ENCODE results near the gene CDKL1.

The CDKL1 gene

DNA sequence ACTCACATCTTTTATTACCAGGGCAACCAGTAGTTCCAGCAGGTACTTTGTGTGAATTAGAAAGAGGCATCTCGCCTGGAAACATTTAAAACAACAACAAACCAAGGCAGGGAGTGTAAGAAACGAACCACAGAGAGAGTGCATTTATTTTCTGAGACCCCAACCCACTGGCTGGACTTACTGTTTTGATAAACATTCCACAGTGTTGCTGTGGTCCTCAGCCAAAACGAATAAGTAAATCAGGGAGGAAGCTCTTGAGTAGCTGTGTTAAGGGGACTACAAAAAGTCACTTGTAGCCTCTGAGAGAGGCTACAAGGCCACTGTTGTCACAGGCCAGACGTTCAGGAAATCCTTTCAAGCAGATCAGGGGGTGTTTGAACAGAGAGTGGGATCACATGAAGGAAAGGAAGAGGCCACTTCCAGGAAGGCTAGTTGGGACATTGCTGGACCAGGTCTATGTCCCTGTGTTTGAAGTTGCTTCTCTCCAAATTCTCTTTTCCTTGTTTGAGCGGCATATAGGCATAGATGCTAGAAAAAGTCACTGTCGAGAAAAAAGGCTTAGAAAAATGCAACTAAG is 50.7 kb downstream of the CDKL1 start:
- Histone ChIP-seq H3K27me3 (ENCODE audit: insufficient read depth, low read length, poor library complexity) (no peaks in the 10 kb centered on the region), H2BK15ac (replicated peaks; ENCODE audit: low read depth) (no peak overlapping the region), H3K23ac (ENCODE audit: low read length) (no peak overlapping the region), H3K4me1 (ENCODE audit: control insufficient read depth, low read depth, low read length) (no peaks in the 10 kb centered on the region), H3K4ac (ENCODE audit: low read depth, low read length) (no peak overlapping the region), H3K18ac (ENCODE audit: low read length) (no peak overlapping the region), H3K4me3 (ENCODE audit: low read length) (no peak overlapping the region), H3K79me1 (ENCODE audit: low read length) (no peaks in the 10 kb centered on the region), H3K79me2 (ENCODE audit: control insufficient read depth, insufficient read depth, low read length) (no peaks in the 10 kb centered on the region), H2AK5ac (ENCODE audit: low read length) (no peak overlapping the region), H3K27ac (ENCODE audit: low read depth, low read length) (no peak overlapping the region), H3K4me2 (ENCODE audit: low read length) (no peak overlapping the region), H4K5ac (ENCODE audit: low read length) (no peak overlapping the region), H4K8ac (ENCODE audit: low read depth, low read length) (no peak overlapping the region), H2BK120ac (ENCODE audit: low read depth, low read length) (no peak overlapping the region), H2BK5ac (ENCODE audit: low read length) (no peak overlapping the region), H3K9ac (ENCODE audit: low read length) (no peak overlapping the region), H3K36me3 (ENCODE audit: control insufficient read depth, insufficient read depth, low read length) (no peaks in the 10 kb centered on the region), H3K56ac (ENCODE audit: low read length) (no peak overlapping the region)
- no CpG with 5 or more reads among the region's 6 CpGs for WGBS (ENCODE audit: extremely low coverage, insufficient coverage, low lambda C conversion rate)
- no peak for DNase-seq

DNA sequence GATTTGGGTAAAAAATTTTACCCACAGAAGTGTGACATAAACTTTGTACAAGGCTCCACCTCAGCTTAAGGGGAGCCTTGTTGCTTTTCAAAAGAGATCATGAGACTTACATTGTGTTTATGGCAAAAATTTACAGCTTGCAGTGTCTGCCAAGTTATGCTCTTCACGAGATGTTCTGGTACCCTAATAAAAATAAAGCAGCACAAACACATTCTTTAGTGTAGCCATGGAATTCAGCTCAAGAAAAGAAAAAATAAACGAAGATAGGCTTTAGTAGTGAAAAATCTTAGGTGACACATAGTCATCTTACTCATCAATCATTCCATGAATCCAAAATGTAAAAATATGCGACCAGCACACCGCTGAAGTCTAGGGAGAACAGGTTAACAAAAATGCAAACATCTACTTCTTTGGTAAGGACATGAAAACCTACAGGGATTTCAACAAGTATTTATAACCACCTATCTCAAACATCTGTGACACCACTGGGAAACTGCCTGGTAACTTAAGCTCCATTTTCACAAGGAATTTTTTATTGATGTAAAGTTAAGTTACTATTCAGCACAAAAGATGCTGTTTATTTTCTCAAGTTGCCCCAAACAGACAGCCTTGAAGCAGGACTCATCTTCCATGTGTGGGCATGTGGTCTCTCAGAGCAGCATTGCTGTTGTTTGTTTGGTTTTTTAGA is 51.7 kb downstream of the CDKL1 start:
- no peak overlapping the region for H3K4me2 ChIP-seq (ENCODE audit: low read length)
- H4K8ac ChIP-seq (ENCODE audit: low read depth, low read length), result no peak overlapping the region
- no peak overlapping the region for H4K5ac ChIP-seq (ENCODE audit: low read length)
- no peak for DNase-seq
- H2BK15ac ChIP-seq (replicated peaks; ENCODE audit: low read depth), result no peak overlapping the region
- H3K9ac ChIP-seq (ENCODE audit: low read length), result no peak overlapping the region
- H3K18ac ChIP-seq (ENCODE audit: low read length), result no peak overlapping the region
- no peak overlapping the region for H3K4ac ChIP-seq (ENCODE audit: low read depth, low read length)
- H3K4me1 ChIP-seq (ENCODE audit: control insufficient read depth, low read depth, low read length), result no peaks in the 10 kb centered on the region
- H3K23ac ChIP-seq (ENCODE audit: low read length), result no peak overlapping the region
- H3K79me2 ChIP-seq (ENCODE audit: control insufficient read depth, insufficient read depth, low read length), result no peaks in the 10 kb centered on the region
- H3K27me3 ChIP-seq (ENCODE audit: insufficient read depth, low read length, poor library complexity), result no peaks in the 10 kb centered on the region
- H3K36me3 ChIP-seq (ENCODE audit: control insufficient read depth, insufficient read depth, low read length), result no peaks in the 10 kb centered on the region
- H3K56ac ChIP-seq (ENCODE audit: low read length), result no peak overlapping the region
- no peak overlapping the region for H3K4me3 ChIP-seq (ENCODE audit: low read length)
- no peak overlapping the region for H2BK5ac ChIP-seq (ENCODE audit: low read length)
- no peak overlapping the region for H2AK5ac ChIP-seq (ENCODE audit: low read length)
- H3K79me1 ChIP-seq (ENCODE audit: low read length), result no peaks in the 10 kb centered on the region
- no peak overlapping the region for H3K27ac ChIP-seq (ENCODE audit: low read depth, low read length)
- no peak overlapping the region for H2BK120ac ChIP-seq (ENCODE audit: low read depth, low read length)
- no CpG with 5 or more reads among the region's 4 CpGs for WGBS (ENCODE audit: extremely low coverage, insufficient coverage, low lambda C conversion rate)

DNA sequence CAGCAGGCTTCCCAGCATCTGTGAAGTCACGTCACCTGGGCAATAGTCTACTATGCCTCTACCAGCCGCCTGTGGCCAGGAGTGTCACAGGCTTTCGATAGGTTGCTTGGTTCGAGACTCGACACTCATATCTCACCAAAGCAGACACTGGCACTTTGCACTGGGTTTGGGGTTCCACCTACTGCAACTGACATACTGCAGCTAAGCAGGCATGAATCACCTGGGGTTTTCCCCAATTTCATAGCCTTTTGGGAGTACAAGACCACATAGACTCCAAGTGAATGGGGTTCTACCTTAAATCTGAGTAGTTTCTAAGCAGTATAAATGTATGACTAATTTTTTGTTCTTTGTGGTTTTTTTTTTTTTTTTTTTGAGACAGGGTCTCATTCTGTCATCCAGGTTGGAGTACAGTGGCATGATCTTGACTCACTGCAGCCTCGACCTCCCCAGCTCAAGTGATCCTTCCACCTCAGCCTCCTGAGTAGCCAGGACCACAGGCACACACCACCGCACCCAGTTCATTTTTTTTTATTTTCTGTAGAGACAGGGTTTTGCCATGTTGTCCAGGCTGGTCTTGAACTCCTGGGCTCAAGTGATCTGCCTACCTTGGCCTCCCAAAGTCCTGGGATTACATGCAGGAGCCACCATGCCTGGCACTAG is 52.4 kb downstream of the CDKL1 start:
- WGBS (ENCODE audit: extremely low coverage, insufficient coverage, low lambda C conversion rate), result no CpG with 5 or more reads among the region's 7 CpGs
- no peaks in the 10 kb centered on the region for H3K4me1 ChIP-seq (ENCODE audit: control insufficient read depth, low read depth, low read length)
- no peak overlapping the region for H3K23ac ChIP-seq (ENCODE audit: low read length)
- no peak overlapping the region for H4K8ac ChIP-seq (ENCODE audit: low read depth, low read length)
- no peak overlapping the region for H2AK5ac ChIP-seq (ENCODE audit: low read length)
- no peak for DNase-seq
- no peaks in the 10 kb centered on the region for H3K79me2 ChIP-seq (ENCODE audit: control insufficient read depth, insufficient read depth, low read length)
- no peak overlapping the region for H3K56ac ChIP-seq (ENCODE audit: low read length)
- no peak overlapping the region for H3K9ac ChIP-seq (ENCODE audit: low read length)
- H3K4ac ChIP-seq (ENCODE audit: low read depth, low read length), result no peak overlapping the region
- H2BK15ac ChIP-seq (replicated peaks; ENCODE audit: low read depth), result no peak overlapping the region
- H3K27me3 ChIP-seq (ENCODE audit: insufficient read depth, low read length, poor library complexity), result no peaks in the 10 kb centered on the region
- no peak overlapping the region for H3K4me2 ChIP-seq (ENCODE audit: low read length)
- H3K27ac ChIP-seq (ENCODE audit: low read depth, low read length), result no peak overlapping the region
- H2BK5ac ChIP-seq (ENCODE audit: low read length), result no peak overlapping the region
- H3K18ac ChIP-seq (ENCODE audit: low read length), result no peak overlapping the region
- no peaks in the 10 kb centered on the region for H3K79me1 ChIP-seq (ENCODE audit: low read length)
- H3K36me3 ChIP-seq (ENCODE audit: control insufficient read depth, insufficient read depth, low read length), result no peaks in the 10 kb centered on the region
- H3K4me3 ChIP-seq (ENCODE audit: low read length), result no peak overlapping the region
- H4K5ac ChIP-seq (ENCODE audit: low read length), result no peak overlapping the region
- no peak overlapping the region for H2BK120ac ChIP-seq (ENCODE audit: low read depth, low read length)

DNA sequence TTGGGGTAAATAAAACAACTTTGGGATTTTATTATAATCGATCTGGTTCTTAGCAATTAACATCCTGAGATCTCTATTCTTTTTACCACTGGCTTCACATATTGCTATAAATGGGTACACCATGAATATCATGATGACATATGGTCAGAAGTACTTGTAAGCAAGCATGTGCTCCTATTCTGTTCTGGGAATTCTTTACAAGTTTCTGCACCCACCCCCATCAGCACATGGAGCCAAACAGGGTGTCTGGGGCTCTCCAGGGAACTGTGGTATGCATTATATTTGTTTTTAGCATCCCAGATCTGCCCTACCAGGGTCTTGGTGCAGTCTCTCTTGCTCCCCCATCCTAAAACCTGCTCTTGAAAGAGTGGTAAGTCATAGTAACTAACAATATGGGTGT is 53.2 kb downstream of the CDKL1 start:
- no peak overlapping the region for H2BK5ac ChIP-seq (ENCODE audit: low read length)
- H3K4ac ChIP-seq (ENCODE audit: low read depth, low read length), result no peak overlapping the region
- no peak overlapping the region for H3K23ac ChIP-seq (ENCODE audit: low read length)
- no peak overlapping the region for H3K18ac ChIP-seq (ENCODE audit: low read length)
- H2AK5ac ChIP-seq (ENCODE audit: low read length), result no peak overlapping the region
- H3K4me1 ChIP-seq (ENCODE audit: control insufficient read depth, low read depth, low read length), result no peaks in the 10 kb centered on the region
- H2BK15ac ChIP-seq (replicated peaks; ENCODE audit: low read depth), result no peak overlapping the region
- H3K27ac ChIP-seq (ENCODE audit: low read depth, low read length), result no peak overlapping the region
- H3K36me3 ChIP-seq (ENCODE audit: control insufficient read depth, insufficient read depth, low read length), result no peaks in the 10 kb centered on the region
- no peaks in the 10 kb centered on the region for H3K79me2 ChIP-seq (ENCODE audit: control insufficient read depth, insufficient read depth, low read length)
- H2BK120ac ChIP-seq (ENCODE audit: low read depth, low read length), result no peak overlapping the region
- no peak overlapping the region for H3K4me3 ChIP-seq (ENCODE audit: low read length)
- no peaks in the 10 kb centered on the region for H3K27me3 ChIP-seq (ENCODE audit: insufficient read depth, low read length, poor library complexity)
- WGBS (ENCODE audit: extremely low coverage, insufficient coverage, low lambda C conversion rate), result no CpG with 5 or more reads among the region's 1 CpG
- H3K4me2 ChIP-seq (ENCODE audit: low read length), result no peak overlapping the region
- H3K56ac ChIP-seq (ENCODE audit: low read length), result no peak overlapping the region
- no peak overlapping the region for H3K9ac ChIP-seq (ENCODE audit: low read length)
- H3K79me1 ChIP-seq (ENCODE audit: low read length), result no peaks in the 10 kb centered on the region
- H4K8ac ChIP-seq (ENCODE audit: low read depth, low read length), result no peak overlapping the region
- no peak overlapping the region for H4K5ac ChIP-seq (ENCODE audit: low read length)
- DNase-seq, result no peak

DNA sequence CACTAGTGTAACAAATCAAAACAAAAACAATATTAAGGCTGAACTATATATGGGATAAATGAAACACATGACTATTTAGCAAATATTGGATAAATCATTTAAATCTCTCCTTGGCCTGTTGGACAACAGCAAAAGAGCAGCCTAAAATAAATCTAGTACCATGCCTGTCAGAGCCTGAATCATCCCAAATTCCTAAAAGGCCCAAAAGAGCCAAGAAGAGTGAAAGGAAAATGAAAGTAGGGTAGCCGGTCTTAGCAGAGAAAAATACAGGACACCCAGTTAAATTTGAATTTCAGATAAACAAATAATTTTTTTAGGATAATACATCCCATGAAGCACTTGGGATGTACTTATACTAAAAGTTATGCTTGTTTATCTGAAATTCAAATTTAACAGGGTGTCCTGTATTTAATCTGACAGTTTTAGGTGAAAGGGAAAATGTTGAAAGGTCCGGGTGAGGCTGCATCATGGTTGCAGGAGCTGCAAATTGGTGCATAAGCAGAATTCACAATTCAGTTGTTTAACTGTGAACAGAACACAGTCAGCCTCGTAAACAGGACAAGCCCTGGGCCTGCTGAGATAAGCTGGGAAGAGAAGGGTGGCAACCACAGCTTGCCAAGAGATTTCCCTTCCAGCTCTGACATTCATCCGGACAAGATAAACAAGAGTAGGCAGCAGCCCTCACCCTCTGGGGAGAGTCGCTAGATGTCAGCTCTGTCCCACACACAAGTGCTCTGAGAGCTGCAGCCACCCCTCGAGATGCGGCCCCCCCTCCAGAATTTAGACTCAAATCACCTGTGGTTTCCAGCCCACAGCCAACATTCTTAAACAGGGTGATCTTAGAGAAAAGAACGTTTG is 54.2 kb downstream of the CDKL1 start:
- Histone ChIP-seq H2BK15ac (replicated peaks; ENCODE audit: low read depth) (no peak overlapping the region), H3K9ac (ENCODE audit: low read length) (no peak overlapping the region), H4K8ac (ENCODE audit: low read depth, low read length) (no peak overlapping the region), H3K18ac (ENCODE audit: low read length) (no peak overlapping the region), H4K5ac (ENCODE audit: low read length) (no peak overlapping the region), H3K27ac (ENCODE audit: low read depth, low read length) (no peak overlapping the region), H3K4me1 (ENCODE audit: control insufficient read depth, low read depth, low read length) (no peaks in the 10 kb centered on the region), H3K4me2 (ENCODE audit: low read length) (no peak overlapping the region), H2BK120ac (ENCODE audit: low read depth, low read length) (no peak overlapping the region), H3K79me1 (ENCODE audit: low read length) (no peaks in the 10 kb centered on the region), H2BK5ac (ENCODE audit: low read length) (no peak overlapping the region), H3K79me2 (ENCODE audit: control insufficient read depth, insufficient read depth, low read length) (no peaks in the 10 kb centered on the region), H3K23ac (ENCODE audit: low read length) (no peak overlapping the region), H3K27me3 (ENCODE audit: insufficient read depth, low read length, poor library complexity) (no peaks in the 10 kb centered on the region), H3K4ac (ENCODE audit: low read depth, low read length) (no peak overlapping the region), H3K56ac (ENCODE audit: low read length) (no peak overlapping the region), H2AK5ac (ENCODE audit: low read length) (no peak overlapping the region), H3K4me3 (ENCODE audit: low read length) (no peak overlapping the region), H3K36me3 (ENCODE audit: control insufficient read depth, insufficient read depth, low read length) (no peaks in the 10 kb centered on the region)
- WGBS (ENCODE audit: extremely low coverage, insufficient coverage, low lambda C conversion rate), result no CpG with 5 or more reads among the region's 8 CpGs
- peak; percentile 81 for DNase-seq
